Uterus (tissue), 4 donors: ENCODE results near the gene KLRF2. TPM values are rescaled to one million over a fixed set of nuclear protein-coding genes. Genes with fewer than 3 reads are reported as not detected.

Experiments
- DNase-seq, 2 donors: peaks; one replicate each; pipeline ENCODE4 v3.0.0-alpha.2; 2019 to 2020
- H3K27ac ChIP-seq, 2 donors: fragments of 200-600 bp; sonication (generic); 1 replicate in 1 of 2; 2 replicates in 1 of 2; pipeline ENCODE4 v1.5.1; 2016 to 2018
- H3K27me3 ChIP-seq, 2 donors: fragments of 200-600 bp; sonication (generic); one replicate each; pipeline ENCODE4 v1.5.1; 2018 to 2019; ENCODE audit warnings: control low read depth in 1 of 2
- H3K36me3 ChIP-seq, 2 donors: fragments of 200-600 bp; sonication (generic); one replicate each; pipeline ENCODE4 v1.5.1; 2019; ENCODE audit warnings: control low read depth in 1 of 2
- H3K4me1 ChIP-seq, 2 donors: fragments of 200-600 bp; sonication (generic); one replicate each; pipeline ENCODE4 v1.5.1; 2018 to 2019; ENCODE audit warnings: control low read depth in 1 of 2
- H3K4me3 ChIP-seq, 2 donors: fragments of 200-600 bp; sonication (generic); 1 replicate in 1 of 2; 2 replicates in 1 of 2; pipeline ENCODE4 v1.5.1; 2018 to 2019; ENCODE audit warnings: mild to moderate bottlenecking in 1 of 2
- H3K9me3 ChIP-seq, 2 donors: fragments of 200-600 bp; sonication (generic); one replicate each; pipeline ENCODE4 v1.5.1; 2019; ENCODE audit warnings: control low read depth in 1 of 2
- CTCF ChIP-seq, 4 experiments: fragments of 200-600 bp in 2 of 4; fragments of 450-650 bp in 2 of 4; sonication (generic) in 2 of 4; IDR thresholded peaks; one replicate each; pipeline ENCODE4 v1.5.1; 2016 to 2019; ENCODE audit warnings: antibody characterized with exemption in 4 of 4, mild to moderate bottlenecking in 2 of 4, moderate library complexity in 1 of 4
- POLR2A ChIP-seq, 2 donors: fragments of 450-650 bp; IDR thresholded peaks; one replicate each; pipeline ENCODE4 v1.6.1; 2016; ENCODE audit warnings: antibody characterized with exemption in 2 of 2, mild to moderate bottlenecking in 1 of 2, moderate library complexity in 1 of 2
- intact Hi-C: fragments of 100-400 bp; cut with DNase I; formaldehyde crosslinking; loops from one replicate; pipeline ENCODE4 v1.15.1; 2023; ENCODE audit warnings: low total_unique reads
- total RNA-seq, 4 donors: library from RNA; depleted of rRNA in 3 of 4; stranded (reverse); fragments of >200 nt in 3 of 4; gene quantifications; one replicate each; pipeline versions ENCODE4 v1.1.0 to v1.2.4, GENCODE V29; 2014 to 2023
- donor health status: DM: yes; HTN: yes; CAD: no.

Gene KLRF2
- total RNA-seq, 4 donors from 2014 or later, result not detected

- DNase-seq, result no peak
- intact Hi-C loops, result no loop called here
- H3K4me1 ChIP-seq, result no peaks in the 10 kb centered on the region
Measured at GRCh38 chr12:9936591-9936990, 55.3 kb downstream of the KLRF2 start.

GRCh38 chr12:9940375-9940774, 59.1 kb downstream of the KLRF2 start:
- intact Hi-C loops, result no loop called here
- H3K9me3 ChIP-seq, result no peaks in the 10 kb centered on the region
- no peaks in the 10 kb centered on the region for H3K27me3 ChIP-seq
- no peak overlapping the region for H3K27ac ChIP-seq
- H3K4me3 ChIP-seq, result no peak overlapping the region
- TF ChIP-seq CTCF (IDR thresholded peaks at IDR 0.05) (no peak), POLR2A (IDR thresholded peaks at IDR 0.05) (no peak)
- no peaks in the 10 kb centered on the region for H3K4me1 ChIP-seq
- no peak for DNase-seq
- H3K36me3 ChIP-seq, result no peaks in the 10 kb centered on the region

More at GRCh38 chr12:9936591-9936990, 55.3 kb downstream of the KLRF2 start:
- TF ChIP-seq CTCF (IDR thresholded peaks at IDR 0.05) (no peak), POLR2A (IDR thresholded peaks at IDR 0.05) (no peak)
- no peak overlapping the region for H3K27ac ChIP-seq
- no peaks in the 10 kb centered on the region for H3K36me3 ChIP-seq
- no peaks in the 10 kb centered on the region for H3K27me3 ChIP-seq
- no peak overlapping the region for H3K4me3 ChIP-seq
- no peaks in the 10 kb centered on the region for H3K9me3 ChIP-seq

GRCh38 chr12:9941838-9942237, 60.5 kb downstream of the KLRF2 start:
- Histone ChIP-seq H3K27ac (no peak overlapping the region), H3K27me3 (no peaks in the 10 kb centered on the region), H3K36me3 (no peaks in the 10 kb centered on the region), H3K4me1 (no peaks in the 10 kb centered on the region), H3K4me3 (no peak overlapping the region), H3K9me3 (no peaks in the 10 kb centered on the region)
- TF ChIP-seq CTCF (IDR thresholded peaks at IDR 0.05) (no peak), POLR2A (IDR thresholded peaks at IDR 0.05) (no peak)
- intact Hi-C loops, result no loop called here
- no peak for DNase-seq

GRCh38 chr12:9943240-9943639, 62.0 kb downstream of the KLRF2 start:
- H3K4me3 ChIP-seq, result no peak overlapping the region
- no peaks in the 10 kb centered on the region for H3K27me3 ChIP-seq
- no peak for DNase-seq
- intact Hi-C loops, result no loop called here
- no peak overlapping the region for H3K27ac ChIP-seq
- TF ChIP-seq CTCF (IDR thresholded peaks at IDR 0.05), result no peak
- no peak for TF ChIP-seq POLR2A (IDR thresholded peaks at IDR 0.05)
- H3K4me1 ChIP-seq, result no peaks in the 10 kb centered on the region
- H3K9me3 ChIP-seq, result no peaks in the 10 kb centered on the region
- H3K36me3 ChIP-seq, result no peaks in the 10 kb centered on the region

GRCh38 chr12:9944391-9944790, 63.1 kb downstream of the KLRF2 start:
- TF ChIP-seq POLR2A (IDR thresholded peaks at IDR 0.05) (no peak), CTCF (IDR thresholded peaks at IDR 0.05) (no peak)
- H3K4me1 ChIP-seq, result no peaks in the 10 kb centered on the region
- no peaks in the 10 kb centered on the region for H3K9me3 ChIP-seq
- H3K27ac ChIP-seq, result no peak overlapping the region
- H3K36me3 ChIP-seq, result no peaks in the 10 kb centered on the region
- H3K4me3 ChIP-seq, result no peak overlapping the region
- intact Hi-C loops, result no loop called here
- no peak for DNase-seq
- H3K27me3 ChIP-seq, result no peaks in the 10 kb centered on the region

Other genes starting within 250 kb of the KLRF2 start
- 10 to 100 TPM in 2 of 4 donors, 1 to 10 TPM in 2; 6.8 to 22.8 (median 13.9) TPM for gene CLEC2D, start 211.8 kb upstream of the KLRF2 start, total RNA-seq
- gene CLECL1, start 148.4 kb upstream of the KLRF2 start, total RNA-seq, result 1 to 10 TPM in 1 of 4 donors, not detected in 3; 1.9 TPM
- 10 to 100 TPM in 1 of 4 donors, 1 to 10 TPM in 2, under 1 TPM in 1; 0.88 to 10.2 (median 2.9) TPM for gene CD69, start 120.6 kb upstream of the KLRF2 start, total RNA-seq
- gene KLRF1, start 54.0 kb upstream of the KLRF2 start, total RNA-seq, result 1 to 10 TPM in 1 of 4 donors, under 1 TPM in 1, not detected in 2; 0.35 to 1.5 TPM
- gene CLEC2B, start 12.1 kb upstream of the KLRF2 start, total RNA-seq, result 10 to 100 TPM in 3 of 4 donors, 1 to 10 TPM in 1; 9.7 to 28.4 (median 22.6) TPM
- gene CLEC2A, start 50.9 kb downstream of the KLRF2 start, total RNA-seq, result not detected
- 1 to 10 TPM in 1 of 4 donors, under 1 TPM in 1, not detected in 2; 0.41 to 1.6 TPM for gene CLEC12A, start 89.9 kb downstream of the KLRF2 start, total RNA-seq
- under 1 TPM in 1 of 4 donors, not detected in 3; 0.35 TPM for gene CLEC1B, start 117.6 kb downstream of the KLRF2 start, total RNA-seq
- not detected for gene CLEC12B, start 129.1 kb downstream of the KLRF2 start, total RNA-seq
- gene CLEC9A, start 149.2 kb downstream of the KLRF2 start, total RNA-seq, result under 1 TPM in 1 of 4 donors, not detected in 3; 0.90 TPM
- gene CLEC1A, start 217.5 kb downstream of the KLRF2 start, total RNA-seq, result 10 to 100 TPM in 2 of 4 donors, 1 to 10 TPM in 2; 2.6 to 22.6 (median 13.8) TPM
- gene CLEC7A, start 248.7 kb downstream of the KLRF2 start, total RNA-seq, result 10 to 100 TPM in 1 of 4 donors, 1 to 10 TPM in 3; 2.8 to 14.4 (median 4.7) TPM